ENCODE data around the gene LMNA. TPM values are rescaled to one million over a fixed set of nuclear protein-coding genes. Genes with fewer than 3 reads are reported as not detected.

LMNA gene
- total RNA-seq, 1 experiment from 2014 or later = 51.0 TPM

DNA sequence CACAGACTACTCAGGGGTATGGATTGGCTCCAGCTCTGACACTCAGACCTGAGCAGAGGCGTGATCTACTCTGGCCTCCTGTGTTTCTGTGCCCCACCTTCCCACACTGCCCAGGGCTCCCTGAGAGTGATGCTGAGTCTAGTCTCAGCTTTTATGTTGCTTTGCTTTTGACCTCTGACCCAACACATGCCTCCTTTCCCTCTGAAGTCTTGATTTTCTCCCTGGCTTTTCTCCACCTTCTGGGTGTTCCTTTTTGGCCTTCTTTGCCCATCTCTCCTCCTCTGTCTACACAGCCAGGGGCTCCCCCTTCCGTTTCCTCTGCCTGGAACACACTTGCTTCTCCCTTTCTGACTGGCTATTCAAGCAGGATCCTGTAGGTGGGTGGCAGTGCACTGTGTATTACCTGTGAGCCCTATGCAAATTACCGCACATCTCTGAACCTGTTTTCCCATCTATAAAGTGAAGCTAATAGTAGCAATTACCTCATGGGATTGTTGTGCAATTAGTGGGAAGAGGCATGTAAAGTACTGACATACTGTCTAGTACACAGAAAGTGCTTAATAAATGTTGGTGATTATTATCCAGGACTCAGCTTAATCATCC lies 18.5 kb upstream of the LMNA start:
- Histone ChIP-seq H2AK5ac (ENCODE audit: insufficient read length, low read length) (no peak overlapping the region), H3K23ac (ENCODE audit: insufficient read length, low read depth, low read length) (no peak overlapping the region), H3K79me2 (ENCODE audit: insufficient read depth, low read length) (no peaks in the 10 kb centered on the region), H2BK5ac (ENCODE audit: insufficient read length, low read length) (no peak overlapping the region), H3K23me2 (ENCODE audit: insufficient read length, low read depth, low read length, poor library complexity, severe bottlenecking) (no peaks in the 10 kb centered on the region), H3K4ac (ENCODE audit: low read depth, low read length) (no peak overlapping the region), H3K9ac (ENCODE audit: extremely low read depth, insufficient read length, low read length) (no peak overlapping the region), H3K9me3 (ENCODE audit: control insufficient read depth, low read depth, low read length) (no peaks in the 10 kb centered on the region), H2AFZ (ENCODE audit: low read length) (no peak overlapping the region), H4K20me1 (ENCODE audit: control insufficient read depth, insufficient read depth, insufficient read length) (no peaks in the 10 kb centered on the region), H3K79me1 (ENCODE audit: insufficient read depth, low read depth, low read length, poor library complexity, severe bottlenecking) (no peaks in the 10 kb centered on the region), H2BK120ac (ENCODE audit: low read depth, low read length, poor library complexity, severe bottlenecking) (no peak overlapping the region), H3K4me1 (ENCODE audit: insufficient read depth, low read length) (0 out of 2 replicates have a peak, but pooled peaks cover 2% of the 10 kb centered on the region), H3K27ac (ENCODE audit: insufficient read length, low read depth, low read length) (no peak overlapping the region), H3K14ac (ENCODE audit: insufficient read depth, low read length) (no peak overlapping the region), H4K8ac (replicated peaks; ENCODE audit: insufficient read length, low read depth, low read length) (no peak overlapping the region), H3K4me2 (ENCODE audit: insufficient read depth, insufficient read length, low read length) (no peak overlapping the region), H3K56ac (ENCODE audit: insufficient read length, low read depth, low read length) (no peak overlapping the region), H3K27me3 (ENCODE audit: insufficient read depth, low read length) (no peaks in the 10 kb centered on the region), H4K5ac (ENCODE audit: insufficient read length, low read depth, low read length) (no peak overlapping the region), H2BK15ac (ENCODE audit: low read depth, low read length) (no peak overlapping the region), H3T11ph (ENCODE audit: low read length) (no peak overlapping the region), H4K91ac (ENCODE audit: insufficient read length, low read depth, low read length) (no peak overlapping the region), H3K18ac (ENCODE audit: insufficient read length, low read depth, low read length) (no peak overlapping the region), H2BK12ac (ENCODE audit: insufficient read length, low read depth, low read length) (no peak overlapping the region), H2BK20ac (ENCODE audit: low read depth, low read length, poor library complexity, severe bottlenecking) (no peak overlapping the region)
- Mint-ChIP-seq H3K27ac (peak overlapping the region in 2 of 3 experiments; percentile 24 to 73; a peak in 2 of 7 replicates), H3K9me3 (no peaks in the 10 kb centered on the region), H3K27me3 (ENCODE audit: low read depth) (no peaks in the 10 kb centered on the region), H3K36me3 (ENCODE audit: insufficient read depth in 1 of 3, low read depth in 3 of 3) (peaks cover 13 to 39% (median 29%) of the 10 kb centered on the region in 3 experiments; a peak in 6 of 7 replicates), H3K4me1 (peaks cover 24 to 34% of the 10 kb centered on the region in 2 experiments), H3K4me3 (no peak overlapping the region)
- TF ChIP-seq, protein P1, sequence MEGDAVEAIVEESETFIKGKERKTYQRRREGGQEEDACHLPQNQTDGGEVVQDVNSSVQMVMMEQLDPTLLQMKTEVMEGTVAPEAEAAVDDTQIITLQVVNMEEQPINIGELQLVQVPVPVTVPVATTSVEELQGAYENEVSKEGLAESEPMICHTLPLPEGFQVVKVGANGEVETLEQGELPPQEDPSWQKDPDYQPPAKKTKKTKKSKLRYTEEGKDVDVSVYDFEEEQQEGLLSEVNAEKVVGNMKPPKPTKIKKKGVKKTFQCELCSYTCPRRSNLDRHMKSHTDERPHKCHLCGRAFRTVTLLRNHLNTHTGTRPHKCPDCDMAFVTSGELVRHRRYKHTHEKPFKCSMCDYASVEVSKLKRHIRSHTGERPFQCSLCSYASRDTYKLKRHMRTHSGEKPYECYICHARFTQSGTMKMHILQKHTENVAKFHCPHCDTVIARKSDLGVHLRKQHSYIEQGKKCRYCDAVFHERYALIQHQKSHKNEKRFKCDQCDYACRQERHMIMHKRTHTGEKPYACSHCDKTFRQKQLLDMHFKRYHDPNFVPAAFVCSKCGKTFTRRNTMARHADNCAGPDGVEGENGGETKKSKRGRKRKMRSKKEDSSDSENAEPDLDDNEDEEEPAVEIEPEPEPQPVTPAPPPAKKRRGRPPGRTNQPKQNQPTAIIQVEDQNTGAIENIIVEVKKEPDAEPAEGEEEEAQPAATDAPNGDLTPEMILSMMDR (conservative IDR thresholded peaks at IDR 0.05) = no peak
- DNase-seq = no peak
- no CpG with 5 or more reads among the region's 3 CpGs for WGBS (ENCODE audit: extremely low coverage, insufficient read length, low lambda C conversion rate)

All from H9 (cell line).